Kidney (tissue), 14 donors: Measurements from ENCODE around the gene PLA2G2F. TPM values are rescaled to one million over a fixed set of nuclear protein-coding genes. Genes with fewer than 3 reads are reported as not detected.

ENCODE experiments used
- DNase-seq, 5 donors: peaks; one replicate each; pipeline ENCODE4 v3.0.0-alpha.2; 2013 to 2020
- FAIRE-seq: peaks from 2 replicates; lab custom pipeline; 2012; peaks lifted over from hg19 to GRCh38; lab: Jason Lieb, UNC
- H3K27ac ChIP-seq, 2 donors: one replicate each; pipeline ENCODE4 v1.7.0; 2013; ENCODE audit warnings: low read depth in 2 of 2, low read length in 2 of 2, inconsistent platforms in 1 of 2
- H3K27me3 ChIP-seq: one replicate; pipeline ENCODE4 v1.7.1; 2013; ENCODE audit warnings: low read length, inconsistent platforms; ENCODE audit not compliant: control insufficient read depth, insufficient read depth
- H3K36me3 ChIP-seq, 3 donors: one replicate each; pipeline versions ENCODE4 v1.7.0 to v1.7.1; 2013; ENCODE audit warnings: low read length in 3 of 3, control low read depth in 1 of 3, inconsistent platforms in 1 of 3; ENCODE audit not compliant: insufficient read depth in 3 of 3, control insufficient read depth in 2 of 3
- H3K4me1 ChIP-seq, 3 donors: one replicate each; pipeline versions ENCODE4 v1.7.0 to v1.7.1; 2013; ENCODE audit warnings: low read length in 3 of 3, inconsistent platforms in 1 of 3, low read depth in 1 of 3; ENCODE audit not compliant: control insufficient read depth in 2 of 3, insufficient read depth in 2 of 3
- H3K4me3 ChIP-seq, 3 donors: one replicate each; pipeline versions ENCODE4 v1.7.0 to v1.8.1; 2013; ENCODE audit warnings: low read length in 3 of 3, control low read depth in 1 of 3, inconsistent platforms in 1 of 3
- H3K9ac ChIP-seq, 3 donors: one replicate each; pipeline versions ENCODE4 v1.7.0 to v1.7.1; 2013; ENCODE audit warnings: low read length in 3 of 3, control low read depth in 1 of 3, inconsistent platforms in 1 of 3
- H3K9me3 ChIP-seq, 3 donors: one replicate each; pipeline versions ENCODE4 v1.7.0 to v1.7.1; 2013; ENCODE audit warnings: low read length in 3 of 3, control low read depth in 1 of 3, inconsistent platforms in 1 of 3; ENCODE audit not compliant: control insufficient read depth in 2 of 3, insufficient read depth in 1 of 3
- CTCF ChIP-seq: IDR thresholded peaks from 3 replicates; pipeline ENCODE4 v1.5.1; 2012; ENCODE audit warnings: mild to moderate bottlenecking, moderate library complexity, borderline replicate concordance; ENCODE audit not compliant: insufficient read depth; ENCODE audit errors: extremely low read depth
- intact Hi-C: fragments of 100-400 bp; cut with DNase I; formaldehyde crosslinking; loops from one replicate; pipeline ENCODE4 v1.11.1; 2022
- polyA plus RNA-seq: library from polyadenylated mRNA; stranded (reverse); fragments of 350-450 nt; fragmentation: Illumina TruSeq; extraction: RNeasy Lipid Tissue Mini Kit (QIAGEN cat#74804); gene quantifications from one replicate; pipeline ENCODE4 v1.2.3, GENCODE V29; 2014; ENCODE audit warnings: low read depth, low replicate concordance; ENCODE audit not compliant: insufficient read depth
- total RNA-seq: library from RNA; stranded (reverse); fragmentation: NEBNext Ultra II Directional; extraction: Animal tissue kit (Norgen Biotek cat#: 25700); gene quantifications from one replicate; pipeline ENCODE4 v1.2.1, GENCODE V29; 2021
- donor health status: control.
- donor health status: control.
- donor health status: control.
- donor health status: control.
- donor health status: control.
- donor health status: DM: yes; HTN: yes; CAD: no.
- donor health status: Normal renal cell carcinoma (clear cell type).

The PLA2G2F gene
- total and polyA plus RNA-seq, 2 donors from 2014 or later: not detected

- no peaks in the 10 kb centered on the region for H3K27me3 ChIP-seq
- H3K27ac ChIP-seq: no peak overlapping the region
- intact Hi-C loops: no loop called here
- no peak for TF ChIP-seq CTCF
- H3K9ac ChIP-seq: no peak overlapping the region
- H3K9me3 ChIP-seq: no peaks in the 10 kb centered on the region
- DNase-seq: no peak
- no peaks in the 10 kb centered on the region for H3K36me3 ChIP-seq
- no peak for FAIRE-seq
- no peaks in the 10 kb centered on the region for H3K4me1 ChIP-seq
- no peak overlapping the region for H3K4me3 ChIP-seq
Measured at GRCh38 chr1:20115916-20116315, 23.2 kb upstream of the PLA2G2F start.

GRCh38 chr1:20117236-20117635 lies 21.9 kb upstream of the PLA2G2F start:
- FAIRE-seq (no peak), DNase-seq (no peak)
- Histone ChIP-seq H3K9me3 (no peaks in the 10 kb centered on the region), H3K4me1 (no peaks in the 10 kb centered on the region), H3K27me3 (no peaks in the 10 kb centered on the region), H3K27ac (no peak overlapping the region), H3K36me3 (no peaks in the 10 kb centered on the region), H3K4me3 (no peak overlapping the region), H3K9ac (no peak overlapping the region)
- intact Hi-C loops: no loop called here
- TF ChIP-seq CTCF: no peak

GRCh38 chr1:20119347-20119746 lies 19.8 kb upstream of the PLA2G2F start, which contains the start of gene PLA2G2D:
Gene PLA2G2D, minus strand, starts transcription at chr1:20119536. Its CDS starts 38 bp downstream, at chr1:20119498.
- no peak for TF ChIP-seq CTCF
- FAIRE-seq: no peak

GRCh38 chr1:20120796-20121195 lies 18.3 kb upstream of the PLA2G2F start:
- intact Hi-C loops: no loop called here
- no peak for FAIRE-seq

More at GRCh38 chr1:20119347-20119746, 19.8 kb upstream of the PLA2G2F start, which contains the start of gene PLA2G2D:
- no peak within 1 kb of the TSS for H3K9ac ChIP-seq
- H3K36me3 ChIP-seq: no peaks in the 10 kb centered on the region
- no peak within 1 kb of the TSS for H3K4me3 ChIP-seq
- intact Hi-C loops: no loop called here
- DNase-seq: no peak
- no peak within 1 kb of the TSS for H3K27ac ChIP-seq
- no peaks in the 10 kb centered on the region for H3K27me3 ChIP-seq
- H3K4me1 ChIP-seq: no peaks in the 10 kb centered on the region
- H3K9me3 ChIP-seq: no peaks in the 10 kb centered on the region

More at GRCh38 chr1:20120796-20121195, 18.3 kb upstream of the PLA2G2F start:
- H3K27me3 ChIP-seq: no peaks in the 10 kb centered on the region
- no peak overlapping the region for H3K9ac ChIP-seq
- no peaks in the 10 kb centered on the region for H3K9me3 ChIP-seq
- TF ChIP-seq CTCF: no peak
- no peaks in the 10 kb centered on the region for H3K4me1 ChIP-seq
- no peak for DNase-seq
- no peaks in the 10 kb centered on the region for H3K36me3 ChIP-seq
- no peak overlapping the region for H3K4me3 ChIP-seq
- H3K27ac ChIP-seq: no peak overlapping the region
